ENCODE data around the gene ZNF283. TPM values are rescaled to one million over a fixed set of nuclear protein-coding genes. Genes with fewer than 3 reads are reported as not detected.

Gene ZNF283
- total and polyA plus RNA-seq, 7 donors: 0.79 to 8.7 (median 4.3) TPM

DNA sequence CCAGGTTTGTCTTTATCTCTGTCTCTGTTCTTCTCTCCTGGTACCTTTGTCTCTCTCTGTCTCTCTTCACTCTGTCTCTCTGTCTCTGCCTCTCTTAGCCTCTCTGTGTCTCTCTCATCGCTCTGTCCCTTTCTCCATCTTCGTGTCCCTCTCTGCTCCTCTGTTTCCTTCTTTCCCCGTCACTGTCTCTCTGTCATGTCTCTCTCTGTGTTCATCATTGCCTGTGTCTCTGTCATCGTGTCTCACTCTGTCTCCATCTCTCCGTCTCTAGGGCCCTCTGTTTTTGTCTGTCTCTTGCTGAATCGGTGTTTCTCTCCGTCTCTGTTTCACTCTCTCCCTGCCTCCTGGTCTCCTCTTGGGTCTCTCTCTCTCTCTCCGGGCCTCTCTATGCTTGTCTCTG is 43.5 kb upstream of the ZNF283 start:
- DNase-seq (no peak), ATAC-seq (no peak)
- Histone ChIP-seq H3K27ac (no peak overlapping the region), H3K36me3 (ENCODE audit: insufficient read depth in 1 of 2, low read depth in 1 of 2) (no peaks in the 10 kb centered on the region), H3K27me3 (ENCODE audit: insufficient read depth in 3 of 3, low read length in 2 of 3) (peaks cover 0 to 23% (median 0%) of the 10 kb centered on the region in 3 donors), H3K9me3 (no peaks in the 10 kb centered on the region), H3K4me3 (no peak overlapping the region), H3K4me1 (no peaks in the 10 kb centered on the region)
- intact Hi-C loops (cut with DNase I): loop anchor here in 1 of 2 donors (5.0 kb wide), 1 partner anchor 36 kb away; no protein-coding TSS in a partner anchor
- TF ChIP-seq, protein P1, sequence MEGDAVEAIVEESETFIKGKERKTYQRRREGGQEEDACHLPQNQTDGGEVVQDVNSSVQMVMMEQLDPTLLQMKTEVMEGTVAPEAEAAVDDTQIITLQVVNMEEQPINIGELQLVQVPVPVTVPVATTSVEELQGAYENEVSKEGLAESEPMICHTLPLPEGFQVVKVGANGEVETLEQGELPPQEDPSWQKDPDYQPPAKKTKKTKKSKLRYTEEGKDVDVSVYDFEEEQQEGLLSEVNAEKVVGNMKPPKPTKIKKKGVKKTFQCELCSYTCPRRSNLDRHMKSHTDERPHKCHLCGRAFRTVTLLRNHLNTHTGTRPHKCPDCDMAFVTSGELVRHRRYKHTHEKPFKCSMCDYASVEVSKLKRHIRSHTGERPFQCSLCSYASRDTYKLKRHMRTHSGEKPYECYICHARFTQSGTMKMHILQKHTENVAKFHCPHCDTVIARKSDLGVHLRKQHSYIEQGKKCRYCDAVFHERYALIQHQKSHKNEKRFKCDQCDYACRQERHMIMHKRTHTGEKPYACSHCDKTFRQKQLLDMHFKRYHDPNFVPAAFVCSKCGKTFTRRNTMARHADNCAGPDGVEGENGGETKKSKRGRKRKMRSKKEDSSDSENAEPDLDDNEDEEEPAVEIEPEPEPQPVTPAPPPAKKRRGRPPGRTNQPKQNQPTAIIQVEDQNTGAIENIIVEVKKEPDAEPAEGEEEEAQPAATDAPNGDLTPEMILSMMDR (IDR thresholded peaks at IDR 0.05): no peak
- 80 to 88% (median 81%) methylated on average over 8 of the region's 8 CpGs for WGBS, 3 donors

DNA sequence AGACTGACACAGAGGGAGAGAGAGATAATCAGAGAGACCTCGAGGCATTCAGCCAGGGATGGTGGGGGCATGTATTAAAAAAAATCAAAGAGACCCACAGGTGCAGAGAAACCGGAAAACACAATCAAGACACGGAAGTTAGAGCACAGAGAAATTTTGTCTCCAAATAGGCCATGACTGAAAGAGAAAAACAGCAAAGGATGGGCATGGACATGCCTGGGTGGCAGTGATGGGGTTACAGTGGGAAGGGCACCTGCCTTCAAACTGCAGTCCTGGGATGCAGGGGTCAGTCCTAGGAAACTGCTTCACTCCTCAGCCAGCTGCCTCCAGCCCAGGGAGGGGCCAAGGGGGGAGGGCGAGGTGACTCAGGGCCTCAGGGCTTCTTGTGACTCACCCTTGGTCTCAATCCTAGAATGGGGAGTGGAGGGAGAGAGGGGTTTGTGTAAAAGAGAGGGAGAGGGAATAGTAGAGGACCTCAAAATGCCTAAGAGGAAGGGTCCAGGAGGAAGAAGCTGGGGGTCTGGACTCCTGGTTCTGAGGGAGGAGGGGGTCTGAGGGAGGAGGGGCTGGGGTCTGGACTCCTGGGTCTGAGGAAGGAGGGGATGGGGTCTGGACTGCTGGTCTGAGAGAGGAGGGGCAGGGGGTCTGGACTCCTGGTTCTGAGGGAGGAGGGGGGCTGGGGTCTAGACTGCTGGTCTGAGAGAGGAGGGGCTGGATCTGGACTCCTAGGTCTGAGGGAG is 42.7 kb upstream of the ZNF283 start:
- peaks cover 0 to 23% (median 0%) of the 10 kb centered on the region in 3 donors for H3K27me3 ChIP-seq (ENCODE audit: insufficient read depth in 3 of 3, low read length in 2 of 3)
- no peaks in the 10 kb centered on the region for H3K36me3 ChIP-seq (ENCODE audit: insufficient read depth in 1 of 2, low read depth in 1 of 2)
- no peaks in the 10 kb centered on the region for H3K9me3 ChIP-seq
- intact Hi-C loops (cut with DNase I): loop anchor here in 1 of 2 donors (5.0 kb wide), 1 partner anchor 37 kb away; no protein-coding TSS in a partner anchor
- peak; percentile 34 to 51 (median 46) for ATAC-seq
- 20 to 35% (median 30%) methylated on average over 4 of the region's 4 CpGs for WGBS, 3 donors
- no peak overlapping the region for H3K4me3 ChIP-seq
- no peak overlapping the region for H3K27ac ChIP-seq
- peak in 1 of 2 donors; percentile 65 for DNase-seq
- no peaks in the 10 kb centered on the region for H3K4me1 ChIP-seq
- TF ChIP-seq, protein P1 (IDR thresholded peaks at IDR 0.05): no peak

DNA sequence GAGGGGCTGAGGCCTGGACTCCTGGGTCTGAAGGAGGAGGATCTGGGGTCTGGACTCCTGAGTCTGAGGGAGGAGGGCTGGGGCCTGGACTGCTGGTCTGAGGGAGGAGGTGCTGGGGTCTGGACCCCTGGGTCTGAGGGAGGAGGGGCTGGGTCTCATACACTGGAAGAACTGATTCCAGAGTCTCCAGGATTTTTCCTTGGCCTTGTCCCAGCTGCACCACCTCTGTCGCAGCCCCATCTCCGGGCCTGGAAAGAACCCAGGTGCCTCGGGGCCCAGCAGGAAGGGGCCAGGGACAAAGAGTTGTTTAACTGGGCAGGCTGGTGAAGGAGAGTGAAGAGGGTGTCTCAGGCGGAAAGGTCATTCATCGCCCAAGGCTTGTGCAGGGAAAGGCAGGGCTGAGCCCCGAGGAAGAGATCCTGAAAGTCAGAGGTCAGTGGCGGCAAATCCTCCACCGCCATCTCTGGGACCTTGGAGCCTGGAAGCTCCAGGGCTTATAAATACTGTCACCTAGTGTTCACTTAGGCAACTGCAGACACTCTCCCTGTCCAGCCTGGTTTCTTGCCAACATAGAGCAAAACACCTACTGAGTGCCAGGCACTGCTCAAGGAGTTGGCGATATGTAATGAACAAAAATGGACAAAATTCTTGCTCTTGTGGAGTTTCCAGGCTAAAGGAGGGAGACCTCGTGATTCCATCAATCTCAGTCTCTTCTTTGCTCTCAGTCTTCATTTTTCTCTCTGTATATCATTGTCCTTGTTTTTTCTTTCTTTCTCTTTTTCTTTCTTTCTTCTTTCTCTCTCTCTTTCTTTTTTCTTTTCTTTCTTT is 41.9 kb upstream of the ZNF283 start:
- Histone ChIP-seq H3K4me1 (no peaks in the 10 kb centered on the region), H3K9me3 (no peaks in the 10 kb centered on the region), H3K36me3 (ENCODE audit: insufficient read depth in 1 of 2, low read depth in 1 of 2) (no peaks in the 10 kb centered on the region), H3K27ac (no peak overlapping the region), H3K27me3 (ENCODE audit: insufficient read depth in 3 of 3, low read length in 2 of 3) (peaks cover 0 to 23% (median 0%) of the 10 kb centered on the region in 3 donors), H3K4me3 (no peak overlapping the region)
- intact Hi-C loops (cut with DNase I): loop anchor here (1.0 to 5.0 kb wide), 2 partner anchors 38 to 40 kb away; no protein-coding TSS in a partner anchor
- DNase-seq (peak in 1 of 2 donors; percentile 46), ATAC-seq (peak; percentile 65 to 85 (median 74))
- TF ChIP-seq, protein P1 (IDR thresholded peaks at IDR 0.05): peak; percentile 92
- WGBS, 3 donors: 10 to 14% (median 12%) methylated on average over 8 to 10 of the region's 10 CpGs

DNA sequence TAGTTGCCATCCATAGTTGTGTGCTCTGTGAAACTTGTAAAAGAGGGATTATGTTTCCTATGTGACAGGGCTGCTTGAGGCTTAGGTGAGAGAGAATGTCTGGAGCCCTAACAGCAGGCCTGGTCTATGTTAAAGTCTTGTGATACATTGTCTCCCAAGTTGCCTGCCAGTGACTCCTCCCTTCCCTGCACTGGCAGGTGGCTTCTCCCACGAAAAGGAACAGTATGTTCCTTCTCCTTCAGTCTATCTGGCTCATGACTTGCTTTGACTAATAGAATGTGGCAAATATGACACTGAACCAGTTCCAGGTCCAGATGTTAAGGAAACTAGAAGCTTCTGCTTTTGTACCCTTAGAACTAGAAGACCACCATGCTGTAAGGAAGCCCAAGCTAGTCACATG is 40.5 kb upstream of the ZNF283 start:
- peaks cover 0 to 14% (median 0%) of the 10 kb centered on the region in 3 donors for H3K27me3 ChIP-seq (ENCODE audit: insufficient read depth in 3 of 3, low read length in 2 of 3)
- H3K4me1 ChIP-seq: no peaks in the 10 kb centered on the region
- intact Hi-C loops (cut with DNase I): no loop called here
- H3K27ac ChIP-seq: no peak overlapping the region
- no peak overlapping the region for H3K4me3 ChIP-seq
- no peaks in the 10 kb centered on the region for H3K9me3 ChIP-seq
- no peak for DNase-seq
- TF ChIP-seq, protein P1 (IDR thresholded peaks at IDR 0.05): no peak
- ATAC-seq: no peak
- 27 to 33% (median 32%) methylated on average over 1 of the region's 1 CpG for WGBS, 3 donors
- no peaks in the 10 kb centered on the region for H3K36me3 ChIP-seq (ENCODE audit: insufficient read depth in 1 of 2, low read depth in 1 of 2)

Measured in psoas muscle (tissue), 8 donors.